Panc1 (cell line): ENCODE data around the gene CDH13. TPM values are rescaled to one million over a fixed set of nuclear protein-coding genes. Genes with fewer than 3 reads are reported as not detected.

Experiments used
- ATAC-seq: fragments of 200-7000 bp; cut with Tn5 transposase; 2 replicates; pipeline ENCODE4 v1.9.1; 2020; ENCODE audit warnings: mild to moderate bottlenecking, moderate library complexity
- BruUV-seq: library from RNA; stranded (reverse); fragments of 400-500 nt; replicated peaks from 2 replicates; lab custom pipeline; 2021; lab: Mats Ljungman, UMichigan
- CTCF ChIA-PET: fragments of 300-600 bp; sonication (Branson Sonifier 250); formaldehyde crosslinking; loops from one replicate; lab custom pipeline; 2022; ENCODE audit warnings: antibody characterized with exemption; lab: Charles Lee
- POLR2A ChIA-PET: fragments of 300-600 bp; sonication (Branson Sonifier 250); formaldehyde crosslinking; loops from one replicate; lab custom pipeline; 2022; ENCODE audit warnings: antibody characterized with exemption; lab: Charles Lee
- DNase-seq: peaks from one replicate; pipeline ENCODE4 v3.0.0-alpha.2; 2010; ENCODE audit warnings: low read depth, low spot score
- H3K27ac ChIP-seq: 2 replicates; pipeline ENCODE4 v1.5.1; 2011; ENCODE audit warnings: mild to moderate bottlenecking, low read length, inconsistent platforms
- H3K27me3 ChIP-seq: fragments of 200-500 bp; sonication (Bioruptor generic); 2 replicates; pipeline ENCODE4 v1.6.0; 2014; ENCODE audit warnings: low read length, inconsistent platforms; ENCODE audit not compliant: control insufficient read depth, insufficient read depth
- H3K36me3 ChIP-seq: fragments of 200-500 bp; sonication (Bioruptor generic); 2 replicates; pipeline ENCODE4 v1.5.1; 2014; ENCODE audit warnings: inconsistent platforms, mild to moderate bottlenecking, low read length, moderate library complexity; ENCODE audit not compliant: control insufficient read depth, insufficient read depth
- H3K4me1 ChIP-seq: 2 replicates; pipeline ENCODE4 v1.5.1; 2011; ENCODE audit warnings: inconsistent platforms, mild to moderate bottlenecking, low read length, moderate library complexity; ENCODE audit not compliant: control insufficient read depth, insufficient read depth
- H3K4me3 ChIP-seq, 2 experiments: 2 replicates each; pipeline ENCODE4 v1.5.1; 2011 to 2012; ENCODE audit warnings: low read depth in 2 of 2, low read length in 2 of 2, mild to moderate bottlenecking in 2 of 2, inconsistent platforms in 1 of 2, moderate library complexity in 1 of 2
- H3K9me3 ChIP-seq: fragments of 200-500 bp; sonication (Bioruptor generic); 2 replicates; pipeline ENCODE4 v1.5.1; 2014; ENCODE audit warnings: low read depth, mild to moderate bottlenecking, inconsistent platforms, low read length, moderate library complexity; ENCODE audit not compliant: control insufficient read depth, insufficient read depth
- CTCF ChIP-seq: fragments of 450-650 bp; IDR thresholded peaks from 2 replicates; pipeline ENCODE4 v1.5.1; 2017; ENCODE audit warnings: mild to moderate bottlenecking
- POLR2AphosphoS5 ChIP-seq: IDR thresholded peaks from 2 replicates; pipeline ENCODE4 v1.6.1; 2012; ENCODE audit warnings: mild to moderate bottlenecking, low read depth, low read length, moderate library complexity
- REST ChIP-seq, 2 experiments: IDR thresholded peaks; 2 replicates each; pipeline ENCODE4 v1.6.1; 2011 to 2012; ENCODE audit warnings: low read depth in 2 of 2, control low read depth in 1 of 2, low read length in 1 of 2, mild to moderate bottlenecking in 1 of 2, moderate library complexity in 1 of 2; ENCODE audit not compliant: insufficient read depth in 1 of 2
- SIN3A ChIP-seq: IDR thresholded peaks from 2 replicates; pipeline ENCODE4 v1.6.1; 2012; ENCODE audit warnings: low read depth, mild to moderate bottlenecking, low read length, moderate library complexity, borderline replicate concordance; ENCODE audit not compliant: insufficient read depth
- TCF7L2 ChIP-seq: IDR thresholded peaks from 2 replicates; pipeline ENCODE4 v1.6.1; 2011; ENCODE audit warnings: mild to moderate bottlenecking, low read depth, low read length, inconsistent platforms
- in situ Hi-C: cut with HindIII; loops from 2 replicates; pipeline ENCODE4 v1.10.0; 2016; ENCODE audit warnings: low sequenced_read_pairs, low pct_unique_long_range_greater_than_20kb
- intact Hi-C: fragments of 100-400 bp; cut with micrococcal nuclease; formaldehyde crosslinking; loops from one replicate; pipeline ENCODE4 v1.10.0; 2022; ENCODE audit not compliant: unreplicated experiment
- total RNA-seq: library from RNA; stranded (reverse); gene quantifications from one replicate; pipeline ENCODE4 v1.2.1, GENCODE V29; 2021; ENCODE audit not compliant: unreplicated experiment

The CDH13 gene
- total RNA-seq, 1 experiment from 2014 or later = not detected

GRCh38 chr16:82751020-82751419, 124.3 kb downstream of the CDH13 start:
- intact Hi-C loops = no loop called here
- no peaks in the 10 kb centered on the region; the same call in 1 of the 2 replicates for H3K27me3 ChIP-seq
- TF ChIP-seq TCF7L2 (no peak), REST (IDR thresholded peaks at IDR 0.05; ENCODE audit: insufficient read depth in 1 of 2, low read depth in 2 of 2, low read length in 1 of 2) (no peak)
- ChIA-PET CTCF (no interaction called here), POLR2A (interaction anchor here (0.6 kb wide), 1 partner anchor 38 kb away, joined by 4 read pairs; no protein-coding TSS in a partner anchor)
- no peaks in the 10 kb centered on the region for H3K36me3 ChIP-seq
- H3K4me3 ChIP-seq = no peak overlapping the region
- no TSS peak for BruUV-seq
- H3K9me3 ChIP-seq = no peaks in the 10 kb centered on the region
- DNase-seq (no peak), ATAC-seq (no peak)
- no peak overlapping the region for H3K27ac ChIP-seq
- in situ Hi-C loops = no loop called here
- H3K4me1 ChIP-seq = no peaks in the 10 kb centered on the region

- TF ChIP-seq CTCF = no peak
- TF ChIP-seq REST (IDR thresholded peaks at IDR 0.05; ENCODE audit: insufficient read depth in 1 of 2, low read depth in 2 of 2, low read length in 1 of 2) = no peak
- no peak for TF ChIP-seq POLR2AphosphoS5
- TF ChIP-seq SIN3A = no peak
- TF ChIP-seq TCF7L2 = no peak
- H3K27ac ChIP-seq = no peak overlapping the region
- DNase-seq (no peak), ATAC-seq (no peak)
- intact Hi-C loops = no loop called here
- H3K36me3 ChIP-seq = no peaks in the 10 kb centered on the region
- ChIA-PET POLR2A (no interaction called here), CTCF (no interaction called here)
- in situ Hi-C loops = no loop called here
- BruUV-seq = no TSS peak
- H3K4me1 ChIP-seq = no peaks in the 10 kb centered on the region
- no peaks in the 10 kb centered on the region; the same call in 1 of the 2 replicates for H3K27me3 ChIP-seq
- H3K9me3 ChIP-seq = no peaks in the 10 kb centered on the region
- H3K4me3 ChIP-seq = no peak overlapping the region
Measured at GRCh38 chr16:82752172-82752571, 125.4 kb downstream of the CDH13 start.
